ENCODE data around the gene ARRB2.

- TF ChIP-seq CTCF (IDR thresholded peaks at IDR 0.05) (no peak), POLR2A (IDR thresholded peaks at IDR 0.05) (no peak)
Measured at GRCh38 chr17:4674685-4674998, 35.8 kb upstream of the ARRB2 start.
